Measurements from ENCODE around the gene KIAA1958. TPM values are rescaled to one million over a fixed set of nuclear protein-coding genes. Genes with fewer than 3 reads are reported as not detected.

Gene KIAA1958
- total RNA-seq, 2 experiments from 2014 or later: 14.9 to 15.3 TPM

GRCh38 chr9:112555101-112555643 lies 68.5 kb downstream of the KIAA1958 start:
- H3K4me1 Mint-ChIP-seq (ENCODE audit: low read depth): peaks cover 10% of the 10 kb centered on the region
- ChIA-PET POLR2A (no interaction called here), CTCF (interaction anchor here (0.8 to 1.4 kb wide), 2 partner anchors 11 to 265 kb away, joined by 3 read pairs; no protein-coding TSS in a partner anchor)
- ATAC-seq: no peak
- no peak for TF ChIP-seq CTCF (IDR thresholded peaks at IDR 0.05)
- intact Hi-C loops (cut with micrococcal nuclease): no loop called here
- no peak for DNase-seq
- no peaks in the 10 kb centered on the region for H3K9me3 Mint-ChIP-seq
- no peak overlapping the region for H3K4me3 Mint-ChIP-seq
- H3K36me3 Mint-ChIP-seq (ENCODE audit: low read depth): no peaks in the 10 kb centered on the region
- no peaks in the 10 kb centered on the region for H3K27me3 Mint-ChIP-seq
- H3K27ac Mint-ChIP-seq: no peak overlapping the region

GRCh38 chr9:112555844-112556482 lies 69.3 kb downstream of the KIAA1958 start:
- H3K27ac Mint-ChIP-seq: no peak overlapping the region
- ChIA-PET CTCF (no interaction called here), POLR2A (no interaction called here)
- H3K4me1 Mint-ChIP-seq (ENCODE audit: low read depth): peaks cover 10% of the 10 kb centered on the region
- DNase-seq (no peak), ATAC-seq (no peak)
- H3K9me3 Mint-ChIP-seq: no peaks in the 10 kb centered on the region
- TF ChIP-seq CTCF (IDR thresholded peaks at IDR 0.05): no peak
- H3K4me3 Mint-ChIP-seq: no peak overlapping the region
- no peaks in the 10 kb centered on the region for H3K27me3 Mint-ChIP-seq
- no peaks in the 10 kb centered on the region for H3K36me3 Mint-ChIP-seq (ENCODE audit: low read depth)
- intact Hi-C loops (cut with micrococcal nuclease): no loop called here

GRCh38 chr9:112556497-112557442 lies 70.1 kb downstream of the KIAA1958 start:
- TF ChIP-seq CTCF (IDR thresholded peaks at IDR 0.05): no peak
- ChIA-PET POLR2A (no interaction called here), CTCF (no interaction called here)
- intact Hi-C loops (cut with micrococcal nuclease): no loop called here
- Mint-ChIP-seq H3K27me3 (no peaks in the 10 kb centered on the region), H3K4me3 (no peak overlapping the region), H3K4me1 (ENCODE audit: low read depth) (peaks cover 10% of the 10 kb centered on the region), H3K27ac (no peak overlapping the region), H3K36me3 (ENCODE audit: low read depth) (no peaks in the 10 kb centered on the region), H3K9me3 (no peaks in the 10 kb centered on the region)
- ATAC-seq (no peak), DNase-seq (no peak)

GRCh38 chr9:112558476-112558875 lies 71.8 kb downstream of the KIAA1958 start:
- H3K27me3 Mint-ChIP-seq: no peaks in the 10 kb centered on the region
- no peaks in the 10 kb centered on the region for H3K9me3 Mint-ChIP-seq
- ATAC-seq: no peak
- H3K36me3 Mint-ChIP-seq (ENCODE audit: low read depth): no peaks in the 10 kb centered on the region
- no peak overlapping the region for H3K4me3 Mint-ChIP-seq
- H3K27ac Mint-ChIP-seq: no peak overlapping the region
- H3K4me1 Mint-ChIP-seq (ENCODE audit: low read depth): peaks cover 12% of the 10 kb centered on the region
- no peak for TF ChIP-seq CTCF (IDR thresholded peaks at IDR 0.05)
- ChIA-PET CTCF (no interaction called here), POLR2A (no interaction called here)
- intact Hi-C loops (cut with micrococcal nuclease): no loop called here
- DNase-seq: no peak

GRCh38 chr9:112558978-112559377 lies 72.4 kb downstream of the KIAA1958 start:
- DNase-seq: no peak
- POLR2A ChIA-PET: no interaction called here
- no peak overlapping the region for H3K4me3 Mint-ChIP-seq
- no peak for ATAC-seq
- CTCF ChIA-PET: no interaction called here
- H3K36me3 Mint-ChIP-seq (ENCODE audit: low read depth): no peaks in the 10 kb centered on the region
- H3K27me3 Mint-ChIP-seq: no peaks in the 10 kb centered on the region
- H3K9me3 Mint-ChIP-seq: no peaks in the 10 kb centered on the region
- intact Hi-C loops (cut with micrococcal nuclease): no loop called here
- no peak for TF ChIP-seq CTCF (IDR thresholded peaks at IDR 0.05)
- H3K4me1 Mint-ChIP-seq (ENCODE audit: low read depth): peaks cover 12% of the 10 kb centered on the region
- no peak overlapping the region for H3K27ac Mint-ChIP-seq
